ENCODE data around the gene PLD4. TPM values are rescaled to one million over a fixed set of nuclear protein-coding genes. Genes with fewer than 3 reads are reported as not detected.

PLD4 gene, protein sequence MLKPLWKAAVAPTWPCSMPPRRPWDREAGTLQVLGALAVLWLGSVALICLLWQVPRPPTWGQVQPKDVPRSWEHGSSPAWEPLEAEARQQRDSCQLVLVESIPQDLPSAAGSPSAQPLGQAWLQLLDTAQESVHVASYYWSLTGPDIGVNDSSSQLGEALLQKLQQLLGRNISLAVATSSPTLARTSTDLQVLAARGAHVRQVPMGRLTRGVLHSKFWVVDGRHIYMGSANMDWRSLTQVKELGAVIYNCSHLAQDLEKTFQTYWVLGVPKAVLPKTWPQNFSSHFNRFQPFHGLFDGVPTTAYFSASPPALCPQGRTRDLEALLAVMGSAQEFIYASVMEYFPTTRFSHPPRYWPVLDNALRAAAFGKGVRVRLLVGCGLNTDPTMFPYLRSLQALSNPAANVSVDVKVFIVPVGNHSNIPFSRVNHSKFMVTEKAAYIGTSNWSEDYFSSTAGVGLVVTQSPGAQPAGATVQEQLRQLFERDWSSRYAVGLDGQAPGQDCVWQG
- total RNA-seq (2021) (0.05 TPM in 1 of 2 replicates, not detected in the other), Bru-seq, nascent RNA (percentile 14 among the genes with signal in this experiment), BruChase-seq, experiment 1, labeled RNA remaining after a 2-hour chase (percentile 8 among the genes with signal in this experiment), BruChase-seq, experiment 2, labeled RNA remaining after a 6-hour chase (not detected)
- long read RNA-seq: 0 reads

- intact Hi-C loops (cut with micrococcal nuclease; ENCODE audit: unreplicated experiment): no loop called here
- no TSS peak for BruUV-seq (replicated peaks)
- Histone ChIP-seq H3K79me2 (ENCODE audit: low read depth) (no peaks in the 10 kb centered on the region), H3K4me3 (no peak within 1 kb of the TSS), H3K9me3 (ENCODE audit: insufficient read depth, low read depth) (no peaks in the 10 kb centered on the region), H3K9me2 (ENCODE audit: insufficient read depth) (no peaks in the 10 kb centered on the region), H2AFZ (no peak within 1 kb of the TSS), H3K27me3 (ENCODE audit: insufficient read depth, low read depth) (no peaks in the 10 kb centered on the region; the same call in 1 of the 2 replicates), H4K20me1 (ENCODE audit: insufficient read depth) (no peaks in the 10 kb centered on the region), H3K4me2 (no peak within 1 kb of the TSS), H3K36me3 (ENCODE audit: low read depth) (no peaks in the 10 kb centered on the region), H3K27ac (no peak within 1 kb of the TSS), H3K4me1 (replicated peaks; ENCODE audit: insufficient read depth) (no peaks in the 10 kb centered on the region), H3F3A (ENCODE audit: insufficient read depth, low read depth) (no peaks in the 10 kb centered on the region)
- DNase-seq: no peak
- POLR2A ChIA-PET (ENCODE audit: unreplicated experiment): no interaction called here
- CTCF ChIA-PET: no interaction called here
- no peak for TF ChIP-seq EZH2 (IDR thresholded peaks at IDR 0.05; ENCODE audit: low read depth)
- TF ChIP-seq CTCF (conservative IDR thresholded peaks at IDR 0.05): no peak
Measured at GRCh38 chr14:104924421-104925213, at the start of gene PLD4. PLD4 (plus strand) TSS chr14:104924879; CDS start chr14:104927141, 2,262 bp downstream.

DNA sequence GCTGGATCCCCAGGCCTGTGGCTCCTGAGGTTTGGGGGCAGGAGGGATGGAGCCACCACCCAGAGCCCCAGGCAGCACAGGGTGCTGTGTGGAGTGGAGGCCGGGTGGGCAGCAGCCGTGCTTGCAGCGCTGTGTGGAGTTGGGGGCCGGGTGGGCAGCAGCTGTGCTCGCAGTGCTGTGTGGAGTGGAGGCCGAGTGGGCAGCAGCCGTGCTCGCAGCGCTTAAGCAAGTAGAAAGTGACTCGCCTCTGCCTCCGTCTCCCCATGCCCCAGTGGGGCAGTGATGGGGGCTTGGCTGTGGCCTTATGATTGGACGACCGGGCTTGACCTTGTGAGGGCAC, 49.3 kb upstream of the PLD4 start:
- Histone ChIP-seq H2AFZ (no peak overlapping the region), H3K79me2 (ENCODE audit: low read depth) (peaks cover 23% of the 10 kb centered on the region; the same call in 1 of the 2 replicates), H3K4me3 (no peak overlapping the region), H3K27me3 (ENCODE audit: insufficient read depth, low read depth) (no peaks in the 10 kb centered on the region), H3K27ac (no peak overlapping the region), H3K4me1 (replicated peaks; ENCODE audit: insufficient read depth) (no peaks in the 10 kb centered on the region), H3K4me2 (no peak overlapping the region), H3F3A (ENCODE audit: insufficient read depth, low read depth) (no peaks in the 10 kb centered on the region; the same call in 1 of the 2 replicates), H3K9me3 (ENCODE audit: insufficient read depth, low read depth) (no peaks in the 10 kb centered on the region), H4K20me1 (ENCODE audit: insufficient read depth) (peaks cover 52% of the 10 kb centered on the region), H3K9me2 (ENCODE audit: insufficient read depth) (no peaks in the 10 kb centered on the region), H3K36me3 (ENCODE audit: low read depth) (no peaks in the 10 kb centered on the region; the same call in 1 of the 2 replicates)
- intact Hi-C loops (cut with micrococcal nuclease; ENCODE audit: unreplicated experiment): no loop called here
- ChIA-PET CTCF (no interaction called here), POLR2A (ENCODE audit: unreplicated experiment) (no interaction called here)
- DNase-seq: no peak
- no peak for TF ChIP-seq EZH2 (IDR thresholded peaks at IDR 0.05; ENCODE audit: low read depth)
- no TSS peak for BruUV-seq (replicated peaks)

DNA sequence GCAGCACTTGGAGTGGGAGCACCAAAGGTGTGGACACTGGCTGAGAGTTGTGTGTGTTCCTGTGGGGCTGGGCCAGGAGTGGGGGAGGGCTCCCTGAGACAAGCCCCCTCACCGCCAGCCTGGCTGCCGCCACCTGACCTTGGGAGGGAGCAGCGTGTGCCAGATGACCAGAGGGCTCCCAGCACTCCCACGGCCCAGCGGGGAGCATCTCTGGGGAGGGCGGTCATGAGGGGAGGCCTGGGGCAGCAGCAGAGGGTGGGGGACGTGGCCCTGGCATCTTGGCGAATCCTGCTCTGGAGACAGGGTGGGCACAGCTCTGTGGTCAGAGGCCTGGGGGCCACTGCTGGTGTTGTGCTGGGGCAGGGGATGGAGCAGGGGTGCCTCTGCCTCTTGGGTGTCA, 48.9 kb upstream of the PLD4 start:
- peaks cover 53% of the 10 kb centered on the region for H4K20me1 ChIP-seq (ENCODE audit: insufficient read depth)
- H3F3A ChIP-seq (ENCODE audit: insufficient read depth, low read depth): no peaks in the 10 kb centered on the region; the same call in 1 of the 2 replicates
- POLR2A ChIA-PET (ENCODE audit: unreplicated experiment): no interaction called here
- H3K9me2 ChIP-seq (ENCODE audit: insufficient read depth): no peaks in the 10 kb centered on the region
- H3K4me3 ChIP-seq: no peak overlapping the region
- H3K27me3 ChIP-seq (ENCODE audit: insufficient read depth, low read depth): no peaks in the 10 kb centered on the region
- no peaks in the 10 kb centered on the region for H3K4me1 ChIP-seq (replicated peaks; ENCODE audit: insufficient read depth)
- no peak for TF ChIP-seq EZH2 (IDR thresholded peaks at IDR 0.05; ENCODE audit: low read depth)
- H3K27ac ChIP-seq: no peak overlapping the region
- CTCF ChIA-PET: no interaction called here
- no peak overlapping the region for H3K4me2 ChIP-seq
- no peak for DNase-seq
- intact Hi-C loops (cut with micrococcal nuclease; ENCODE audit: unreplicated experiment): no loop called here
- no peak overlapping the region for H2AFZ ChIP-seq
- H3K9me3 ChIP-seq (ENCODE audit: insufficient read depth, low read depth): no peaks in the 10 kb centered on the region
- BruUV-seq (replicated peaks): no TSS peak
- H3K79me2 ChIP-seq (ENCODE audit: low read depth): peaks cover 22% of the 10 kb centered on the region; the same call in 1 of the 2 replicates
- no peaks in the 10 kb centered on the region; the same call in 1 of the 2 replicates for H3K36me3 ChIP-seq (ENCODE audit: low read depth)

Measured in PC-9 (cell line).